ENCODE results near the gene RXFP2.

Gene RXFP2

GRCh38 chr13:31807090-31807541 lies 67.8 kb downstream of the RXFP2 start:
- no peak for TF ChIP-seq CTCF (IDR thresholded peaks at IDR 0.05; ENCODE audit: low read depth, low read length)
- DNase-seq (ENCODE audit: low read depth in 2 of 2), result peak; percentile 25 to 42
- no peak overlapping the region for H3K4me3 ChIP-seq (replicated peaks in 1 of 2; ENCODE audit: low read depth in 2 of 2, low read length in 2 of 2)

GRCh38 chr13:31814536-31814935 lies 75.2 kb downstream of the RXFP2 start:
- DNase-seq (ENCODE audit: low read depth in 2 of 2), result no peak
- no peak overlapping the region for H3K4me3 ChIP-seq (replicated peaks in 1 of 2; ENCODE audit: low read depth in 2 of 2, low read length in 2 of 2)
- TF ChIP-seq CTCF (IDR thresholded peaks at IDR 0.05; ENCODE audit: low read depth, low read length), result no peak

GRCh38 chr13:31815361-31816144 lies 76.2 kb downstream of the RXFP2 start:
- H3K4me3 ChIP-seq (replicated peaks in 1 of 2; ENCODE audit: low read depth in 2 of 2, low read length in 2 of 2), result no peak overlapping the region
- no peak for DNase-seq (ENCODE audit: low read depth in 2 of 2)
- TF ChIP-seq CTCF (IDR thresholded peaks at IDR 0.05; ENCODE audit: low read depth, low read length), result no peak

- H3K4me3 ChIP-seq (replicated peaks in 1 of 2; ENCODE audit: low read depth in 2 of 2, low read length in 2 of 2), result no peak overlapping the region
- peak in 1 of 2 donors; percentile 57 for DNase-seq (ENCODE audit: low read depth in 2 of 2)
- no peak for TF ChIP-seq CTCF (IDR thresholded peaks at IDR 0.05; ENCODE audit: low read depth, low read length)
Measured at GRCh38 chr13:31818236-31818635, 78.9 kb downstream of the RXFP2 start.

- TF ChIP-seq CTCF (IDR thresholded peaks at IDR 0.05; ENCODE audit: low read depth, low read length), result peak; percentile 4
- DNase-seq (ENCODE audit: low read depth in 2 of 2), result peak; percentile 55 to 62
- no peak overlapping the region for H3K4me3 ChIP-seq (replicated peaks in 1 of 2; ENCODE audit: low read depth in 2 of 2, low read length in 2 of 2)
Measured at GRCh38 chr13:31824705-31825517, 85.6 kb downstream of the RXFP2 start.

GRCh38 chr13:31826521-31826920 lies 87.2 kb downstream of the RXFP2 start:
- no peak overlapping the region for H3K4me3 ChIP-seq (replicated peaks in 1 of 2; ENCODE audit: low read depth in 2 of 2, low read length in 2 of 2)
- no peak for TF ChIP-seq CTCF (IDR thresholded peaks at IDR 0.05; ENCODE audit: low read depth, low read length)
- no peak for DNase-seq (ENCODE audit: low read depth in 2 of 2)
